K562 (cell line): ENCODE results near the gene PTCH1. TPM values are rescaled to one million over a fixed set of nuclear protein-coding genes. Genes with fewer than 3 reads are reported as not detected.

Source experiments
- CXXC5 ChIP-seq: fragments of 250-450 bp; sonication (Bioruptor Pico); IDR thresholded peaks from 2 replicates; pipeline ENCODE4 v1.8.0; 2022; ENCODE audit warnings: inconsistent platforms, mild to moderate bottlenecking, moderate library complexity
- ERF ChIP-seq: fragments of 450-650 bp; formaldehyde crosslinking; IDR thresholded peaks from 2 replicates; pipeline ENCODE4 v1.4.0; 2020; ENCODE audit warnings: mild to moderate bottlenecking, mixed read lengths
- ETV5 ChIP-seq: sonication (generic); formaldehyde crosslinking; IDR thresholded peaks from 2 replicates; pipeline ENCODE4 v1.4.0; 2020; ENCODE audit warnings: low read depth, mild to moderate bottlenecking, missing genetic modification reagents
- FOXK2 ChIP-seq, 2 experiments: fragments of 450-650 bp; IDR thresholded peaks in 1 of 2; conservative IDR thresholded peaks in 1 of 2; 2 replicates each; pipeline ENCODE4 v1.6.1; 2016; ENCODE audit warnings: low read depth in 2 of 2, mild to moderate bottlenecking in 1 of 2
- KAT2B ChIP-seq: IDR thresholded peaks from one replicate; pipeline ENCODE4 v1.6.1; 2012; ENCODE audit warnings: low read depth, mild to moderate bottlenecking, control low read depth, inconsistent platforms, low read length, moderate library complexity
- MTA3 ChIP-seq: fragments of 450-650 bp; formaldehyde crosslinking; IDR thresholded peaks from 2 replicates; pipeline ENCODE4 v1.6.1; 2017; ENCODE audit warnings: mild to moderate bottlenecking, borderline replicate concordance
- ZNF766 ChIP-seq: fragments of 200-800 bp; sonication (Bioruptor generic); conservative IDR thresholded peaks from 2 replicates; pipeline ENCODE4 v1.6.1; 2016; ENCODE audit warnings: missing genetic modification characterization, missing compliant biosample characterization
- polyA plus RNA-seq, 8 experiments: library from polyadenylated mRNA; depleted of rRNA in 4 of 8; stranded (reverse) in 5 of 8; unstranded in 3 of 8; fragments of >200 nt; fragmentation: Nextera tagmentation in 2 of 8; fragmentation: Illumina TruSeq in 1 of 8; extraction: Ambion mirVana in 2 of 8; extraction: Trizol in 1 of 8; gene quantifications; 2 replicates each; pipeline versions ENCODE4 v1.2.1 to v1.2.3, GENCODE V29; 2011 to 2014; ENCODE audit warnings: inconsistent platforms in 1 of 8, missing spikeins in 1 of 8
- total RNA-seq, 7 experiments: library from RNA; depleted of rRNA in 6 of 7; stranded (reverse); fragments of >200 nt in 6 of 7; fragmentation: Illumina TruSeq in 2 of 7; extraction: Trizol in 2 of 7; gene quantifications; 2 replicates each; pipeline versions ENCODE4 v1.2.1 to v1.2.3, GENCODE V29; 2011 to 2021; ENCODE audit warnings: low replicate concordance in 1 of 7
- TF ChIP-seq, protein P1 (sequence below): fragments of 450-650 bp; IDR thresholded peaks from 2 replicates; pipeline ENCODE4 v1.6.1; 2016; ENCODE audit warnings: mild to moderate bottlenecking, moderate library complexity
- TF ChIP-seq, protein P2 (sequence below): sonication (generic); formaldehyde crosslinking; IDR thresholded peaks from 2 replicates; pipeline ENCODE4 v1.8.1; 2023; ENCODE audit warnings: missing genetic modification reagents, mild to moderate bottlenecking, borderline replicate concordance

PTCH1 gene
- total and polyA plus RNA-seq, 9 of the 15 experiments (the other 6 are each of a cell fraction or from before 2014, with no cell fraction given): 0.70 to 9.9 (median 3.8) TPM

DNA sequence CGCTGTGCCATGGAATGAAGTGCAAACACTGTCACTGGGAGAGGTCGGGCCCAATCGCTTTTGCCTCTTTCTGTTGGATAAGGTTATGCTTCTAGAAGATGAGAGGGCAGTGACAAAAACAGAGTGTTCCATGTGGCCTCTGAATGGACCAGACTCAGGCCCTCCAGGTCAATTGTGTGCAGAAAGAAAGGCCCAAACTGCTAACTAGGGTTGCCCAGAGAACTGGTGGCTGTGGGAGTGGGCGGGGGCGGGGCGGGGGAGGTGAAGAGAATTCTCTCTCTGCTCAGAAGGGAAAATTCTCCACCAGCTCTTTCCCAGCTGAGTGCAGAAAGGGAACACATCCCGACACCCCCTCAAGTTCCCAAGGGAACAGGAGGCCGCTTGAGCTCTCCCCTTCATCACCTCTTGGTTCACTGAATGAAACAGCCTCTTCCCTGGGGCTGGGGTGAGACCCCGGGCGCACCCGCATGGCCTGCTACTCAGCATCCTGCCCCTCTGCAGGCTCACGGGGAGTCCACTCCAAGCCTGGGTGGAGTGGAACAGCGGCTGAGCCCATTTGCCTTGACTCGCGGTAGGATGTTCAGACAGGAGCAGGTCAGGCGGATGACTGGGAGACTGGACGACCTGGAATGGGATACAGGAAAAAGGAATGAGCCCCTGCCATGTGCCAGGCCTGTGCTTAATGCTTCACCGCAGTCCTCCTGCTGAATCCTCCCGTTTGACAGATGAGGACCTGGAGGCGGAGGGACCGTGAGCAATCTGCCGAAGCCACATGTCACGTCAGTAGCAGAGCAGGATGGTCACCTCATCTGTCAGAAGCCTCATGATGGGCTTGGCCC is 105.5 kb downstream of the PTCH1 start (continued):
- TF ChIP-seq, protein P1, sequence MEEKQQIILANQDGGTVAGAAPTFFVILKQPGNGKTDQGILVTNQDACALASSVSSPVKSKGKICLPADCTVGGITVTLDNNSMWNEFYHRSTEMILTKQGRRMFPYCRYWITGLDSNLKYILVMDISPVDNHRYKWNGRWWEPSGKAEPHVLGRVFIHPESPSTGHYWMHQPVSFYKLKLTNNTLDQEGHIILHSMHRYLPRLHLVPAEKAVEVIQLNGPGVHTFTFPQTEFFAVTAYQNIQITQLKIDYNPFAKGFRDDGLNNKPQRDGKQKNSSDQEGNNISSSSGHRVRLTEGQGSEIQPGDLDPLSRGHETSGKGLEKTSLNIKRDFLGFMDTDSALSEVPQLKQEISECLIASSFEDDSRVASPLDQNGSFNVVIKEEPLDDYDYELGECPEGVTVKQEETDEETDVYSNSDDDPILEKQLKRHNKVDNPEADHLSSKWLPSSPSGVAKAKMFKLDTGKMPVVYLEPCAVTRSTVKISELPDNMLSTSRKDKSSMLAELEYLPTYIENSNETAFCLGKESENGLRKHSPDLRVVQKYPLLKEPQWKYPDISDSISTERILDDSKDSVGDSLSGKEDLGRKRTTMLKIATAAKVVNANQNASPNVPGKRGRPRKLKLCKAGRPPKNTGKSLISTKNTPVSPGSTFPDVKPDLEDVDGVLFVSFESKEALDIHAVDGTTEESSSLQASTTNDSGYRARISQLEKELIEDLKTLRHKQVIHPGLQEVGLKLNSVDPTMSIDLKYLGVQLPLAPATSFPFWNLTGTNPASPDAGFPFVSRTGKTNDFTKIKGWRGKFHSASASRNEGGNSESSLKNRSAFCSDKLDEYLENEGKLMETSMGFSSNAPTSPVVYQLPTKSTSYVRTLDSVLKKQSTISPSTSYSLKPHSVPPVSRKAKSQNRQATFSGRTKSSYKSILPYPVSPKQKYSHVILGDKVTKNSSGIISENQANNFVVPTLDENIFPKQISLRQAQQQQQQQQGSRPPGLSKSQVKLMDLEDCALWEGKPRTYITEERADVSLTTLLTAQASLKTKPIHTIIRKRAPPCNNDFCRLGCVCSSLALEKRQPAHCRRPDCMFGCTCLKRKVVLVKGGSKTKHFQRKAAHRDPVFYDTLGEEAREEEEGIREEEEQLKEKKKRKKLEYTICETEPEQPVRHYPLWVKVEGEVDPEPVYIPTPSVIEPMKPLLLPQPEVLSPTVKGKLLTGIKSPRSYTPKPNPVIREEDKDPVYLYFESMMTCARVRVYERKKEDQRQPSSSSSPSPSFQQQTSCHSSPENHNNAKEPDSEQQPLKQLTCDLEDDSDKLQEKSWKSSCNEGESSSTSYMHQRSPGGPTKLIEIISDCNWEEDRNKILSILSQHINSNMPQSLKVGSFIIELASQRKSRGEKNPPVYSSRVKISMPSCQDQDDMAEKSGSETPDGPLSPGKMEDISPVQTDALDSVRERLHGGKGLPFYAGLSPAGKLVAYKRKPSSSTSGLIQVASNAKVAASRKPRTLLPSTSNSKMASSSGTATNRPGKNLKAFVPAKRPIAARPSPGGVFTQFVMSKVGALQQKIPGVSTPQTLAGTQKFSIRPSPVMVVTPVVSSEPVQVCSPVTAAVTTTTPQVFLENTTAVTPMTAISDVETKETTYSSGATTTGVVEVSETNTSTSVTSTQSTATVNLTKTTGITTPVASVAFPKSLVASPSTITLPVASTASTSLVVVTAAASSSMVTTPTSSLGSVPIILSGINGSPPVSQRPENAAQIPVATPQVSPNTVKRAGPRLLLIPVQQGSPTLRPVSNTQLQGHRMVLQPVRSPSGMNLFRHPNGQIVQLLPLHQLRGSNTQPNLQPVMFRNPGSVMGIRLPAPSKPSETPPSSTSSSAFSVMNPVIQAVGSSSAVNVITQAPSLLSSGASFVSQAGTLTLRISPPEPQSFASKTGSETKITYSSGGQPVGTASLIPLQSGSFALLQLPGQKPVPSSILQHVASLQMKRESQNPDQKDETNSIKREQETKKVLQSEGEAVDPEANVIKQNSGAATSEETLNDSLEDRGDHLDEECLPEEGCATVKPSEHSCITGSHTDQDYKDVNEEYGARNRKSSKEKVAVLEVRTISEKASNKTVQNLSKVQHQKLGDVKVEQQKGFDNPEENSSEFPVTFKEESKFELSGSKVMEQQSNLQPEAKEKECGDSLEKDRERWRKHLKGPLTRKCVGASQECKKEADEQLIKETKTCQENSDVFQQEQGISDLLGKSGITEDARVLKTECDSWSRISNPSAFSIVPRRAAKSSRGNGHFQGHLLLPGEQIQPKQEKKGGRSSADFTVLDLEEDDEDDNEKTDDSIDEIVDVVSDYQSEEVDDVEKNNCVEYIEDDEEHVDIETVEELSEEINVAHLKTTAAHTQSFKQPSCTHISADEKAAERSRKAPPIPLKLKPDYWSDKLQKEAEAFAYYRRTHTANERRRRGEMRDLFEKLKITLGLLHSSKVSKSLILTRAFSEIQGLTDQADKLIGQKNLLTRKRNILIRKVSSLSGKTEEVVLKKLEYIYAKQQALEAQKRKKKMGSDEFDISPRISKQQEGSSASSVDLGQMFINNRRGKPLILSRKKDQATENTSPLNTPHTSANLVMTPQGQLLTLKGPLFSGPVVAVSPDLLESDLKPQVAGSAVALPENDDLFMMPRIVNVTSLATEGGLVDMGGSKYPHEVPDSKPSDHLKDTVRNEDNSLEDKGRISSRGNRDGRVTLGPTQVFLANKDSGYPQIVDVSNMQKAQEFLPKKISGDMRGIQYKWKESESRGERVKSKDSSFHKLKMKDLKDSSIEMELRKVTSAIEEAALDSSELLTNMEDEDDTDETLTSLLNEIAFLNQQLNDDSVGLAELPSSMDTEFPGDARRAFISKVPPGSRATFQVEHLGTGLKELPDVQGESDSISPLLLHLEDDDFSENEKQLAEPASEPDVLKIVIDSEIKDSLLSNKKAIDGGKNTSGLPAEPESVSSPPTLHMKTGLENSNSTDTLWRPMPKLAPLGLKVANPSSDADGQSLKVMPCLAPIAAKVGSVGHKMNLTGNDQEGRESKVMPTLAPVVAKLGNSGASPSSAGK: peak; percentile 96
- TF ChIP-seq CXXC5 (peak; percentile 71), FOXK2 (conservative IDR thresholded peaks at IDR 0.05 in 1 of 2, IDR thresholded peaks at IDR 0.05 in 1 of 2; ENCODE audit: low read depth in 2 of 2) (0 out of 4 replicates have a peak, but pooled peaks of 1 of the 2 experiments have one; percentile 21), MTA3 (0 out of 2 replicates have a peak, but pooled peaks have one; percentile 54), KAT2B (no peak), ZNF766 (no peak), ERF (CRISPR knock-in tag) (no peak), ETV5 (CRISPR knock-in tag) (peak; percentile 64; the same call in 1 of the 2 replicates)
- TF ChIP-seq, protein P2, sequence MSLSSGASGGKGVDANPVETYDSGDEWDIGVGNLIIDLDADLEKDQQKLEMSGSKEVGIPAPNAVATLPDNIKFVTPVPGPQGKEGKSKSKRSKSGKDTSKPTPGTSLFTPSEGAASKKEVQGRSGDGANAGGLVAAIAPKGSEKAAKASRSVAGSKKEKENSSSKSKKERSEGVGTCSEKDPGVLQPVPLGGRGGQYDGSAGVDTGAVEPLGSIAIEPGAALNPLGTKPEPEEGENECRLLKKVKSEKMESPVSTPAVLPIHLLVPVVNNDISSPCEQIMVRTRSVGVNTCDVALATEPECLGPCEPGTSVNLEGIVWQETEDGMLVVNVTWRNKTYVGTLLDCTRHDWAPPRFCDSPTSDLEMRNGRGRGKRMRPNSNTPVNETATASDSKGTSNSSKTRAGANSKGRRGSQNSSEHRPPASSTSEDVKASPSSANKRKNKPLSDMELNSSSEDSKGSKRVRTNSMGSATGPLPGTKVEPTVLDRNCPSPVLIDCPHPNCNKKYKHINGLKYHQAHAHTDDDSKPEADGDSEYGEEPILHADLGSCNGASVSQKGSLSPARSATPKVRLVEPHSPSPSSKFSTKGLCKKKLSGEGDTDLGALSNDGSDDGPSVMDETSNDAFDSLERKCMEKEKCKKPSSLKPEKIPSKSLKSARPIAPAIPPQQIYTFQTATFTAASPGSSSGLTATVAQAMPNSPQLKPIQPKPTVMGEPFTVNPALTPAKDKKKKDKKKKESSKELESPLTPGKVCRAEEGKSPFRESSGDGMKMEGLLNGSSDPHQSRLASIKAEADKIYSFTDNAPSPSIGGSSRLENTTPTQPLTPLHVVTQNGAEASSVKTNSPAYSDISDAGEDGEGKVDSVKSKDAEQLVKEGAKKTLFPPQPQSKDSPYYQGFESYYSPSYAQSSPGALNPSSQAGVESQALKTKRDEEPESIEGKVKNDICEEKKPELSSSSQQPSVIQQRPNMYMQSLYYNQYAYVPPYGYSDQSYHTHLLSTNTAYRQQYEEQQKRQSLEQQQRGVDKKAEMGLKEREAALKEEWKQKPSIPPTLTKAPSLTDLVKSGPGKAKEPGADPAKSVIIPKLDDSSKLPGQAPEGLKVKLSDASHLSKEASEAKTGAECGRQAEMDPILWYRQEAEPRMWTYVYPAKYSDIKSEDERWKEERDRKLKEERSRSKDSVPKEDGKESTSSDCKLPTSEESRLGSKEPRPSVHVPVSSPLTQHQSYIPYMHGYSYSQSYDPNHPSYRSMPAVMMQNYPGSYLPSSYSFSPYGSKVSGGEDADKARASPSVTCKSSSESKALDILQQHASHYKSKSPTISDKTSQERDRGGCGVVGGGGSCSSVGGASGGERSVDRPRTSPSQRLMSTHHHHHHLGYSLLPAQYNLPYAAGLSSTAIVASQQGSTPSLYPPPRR (CRISPR knock-in tag): no peak
